ENCODE data around the gene APCDD1. TPM values are rescaled to one million over a fixed set of nuclear protein-coding genes. Genes with fewer than 3 reads are reported as not detected.

Gene APCDD1
- total and polyA plus RNA-seq, 2 donors (not counting 1 experiment from before 2014, with no cell fraction given) = 15.3 to 17.3 TPM

DNA sequence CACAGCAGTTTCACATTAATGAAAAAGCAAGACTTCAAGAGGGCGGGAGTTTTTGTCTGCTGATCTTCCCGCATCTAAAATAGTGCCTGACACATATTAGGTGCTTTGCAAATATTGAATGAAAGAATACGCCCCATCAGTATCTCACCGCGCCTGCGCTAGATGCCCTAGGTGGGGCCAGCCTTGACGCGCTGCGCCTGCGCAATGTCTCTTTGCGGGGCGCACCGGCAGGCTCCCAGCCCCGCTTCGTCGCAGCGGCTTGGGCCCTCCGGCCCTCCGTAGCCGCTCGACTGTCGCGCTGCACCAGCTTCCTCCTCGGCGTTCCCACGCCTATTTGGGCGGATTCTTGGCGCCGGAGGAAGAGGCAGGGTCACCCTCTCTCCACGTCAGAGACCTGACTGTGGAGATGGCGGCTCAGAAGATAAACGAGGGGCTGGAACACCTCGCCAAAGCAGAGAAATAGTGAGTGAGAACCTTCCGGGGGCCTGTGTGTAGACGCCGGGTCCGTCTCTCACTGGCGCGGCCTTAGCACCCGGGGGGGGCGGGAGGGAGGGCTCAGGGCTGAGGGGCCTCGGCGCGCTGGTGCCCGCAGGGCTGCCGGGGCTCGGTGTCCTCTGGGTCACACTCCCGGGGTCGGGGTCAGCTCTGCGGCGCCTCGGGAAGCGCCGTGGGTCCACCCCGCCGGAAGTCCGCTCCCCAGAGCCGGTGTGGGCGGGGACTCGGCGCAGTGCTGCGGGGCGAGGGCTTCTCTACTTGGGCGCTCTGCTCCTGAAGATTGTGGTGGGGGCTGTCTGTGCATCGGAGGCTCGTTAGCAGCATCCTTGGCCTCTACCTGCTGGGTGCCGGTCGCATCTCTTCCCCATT, 71.5 kb downstream of the APCDD1 start, which contains the start of gene NAPG:
Gene NAPG, plus strand, starts transcription at position 331 of the 864 bp plus-strand sequence. Its CDS starts 76 bp downstream, at position 407.
- peak; percentile 93 to 94 for DNase-seq (ENCODE audit: low read depth in 2 of 2)
- Histone ChIP-seq H2AFZ (ENCODE audit: low read length) (peak within 1 kb of the TSS; percentile 73), H4K20me1 (ENCODE audit: control insufficient read depth, extremely low read depth, insufficient read depth, low read length) (no peaks in the 10 kb centered on the region), H3K9me3 (ENCODE audit: control insufficient read depth, insufficient read depth, low read depth, low read length) (no peaks in the 10 kb centered on the region), H3K9ac (ENCODE audit: insufficient read depth, low read length) (peak within 1 kb of the TSS; percentile 87), H3K27me3 (ENCODE audit: control insufficient read depth, insufficient read depth, low read length) (no peaks in the 10 kb centered on the region), H3K79me2 (ENCODE audit: control insufficient read depth, insufficient read depth, low read length) (peaks cover 43% of the 10 kb centered on the region), H3K27ac (ENCODE audit: insufficient read depth, low read length) (peak within 1 kb of the TSS; percentile 91), H3K4me2 (ENCODE audit: extremely low read depth, insufficient read depth, low read length) (peak within 1 kb of the TSS; percentile 98), H3K36me3 (ENCODE audit: control insufficient read depth, insufficient read depth, low read length) (no peaks in the 10 kb centered on the region), H3K4me1 (ENCODE audit: control insufficient read depth, extremely low read depth, insufficient read depth, low read length) (peaks cover 10% of the 10 kb centered on the region), H3K4me3 (replicated peaks in 1 of 4; ENCODE audit: control extremely low read depth in 1 of 4, insufficient read depth in 1 of 4, low read depth in 3 of 4, low read length in 4 of 4) (peak within 1 kb of the TSS; percentile 82 to 99 (median 93))
- no peak for TF ChIP-seq EZH2 (IDR thresholded peaks at IDR 0.05; ENCODE audit: low read length, missing control alignments)
- TF ChIP-seq, protein P1, sequence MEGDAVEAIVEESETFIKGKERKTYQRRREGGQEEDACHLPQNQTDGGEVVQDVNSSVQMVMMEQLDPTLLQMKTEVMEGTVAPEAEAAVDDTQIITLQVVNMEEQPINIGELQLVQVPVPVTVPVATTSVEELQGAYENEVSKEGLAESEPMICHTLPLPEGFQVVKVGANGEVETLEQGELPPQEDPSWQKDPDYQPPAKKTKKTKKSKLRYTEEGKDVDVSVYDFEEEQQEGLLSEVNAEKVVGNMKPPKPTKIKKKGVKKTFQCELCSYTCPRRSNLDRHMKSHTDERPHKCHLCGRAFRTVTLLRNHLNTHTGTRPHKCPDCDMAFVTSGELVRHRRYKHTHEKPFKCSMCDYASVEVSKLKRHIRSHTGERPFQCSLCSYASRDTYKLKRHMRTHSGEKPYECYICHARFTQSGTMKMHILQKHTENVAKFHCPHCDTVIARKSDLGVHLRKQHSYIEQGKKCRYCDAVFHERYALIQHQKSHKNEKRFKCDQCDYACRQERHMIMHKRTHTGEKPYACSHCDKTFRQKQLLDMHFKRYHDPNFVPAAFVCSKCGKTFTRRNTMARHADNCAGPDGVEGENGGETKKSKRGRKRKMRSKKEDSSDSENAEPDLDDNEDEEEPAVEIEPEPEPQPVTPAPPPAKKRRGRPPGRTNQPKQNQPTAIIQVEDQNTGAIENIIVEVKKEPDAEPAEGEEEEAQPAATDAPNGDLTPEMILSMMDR (conservative IDR thresholded peaks at IDR 0.05 in 1 of 2, IDR thresholded peaks at IDR 0.05 in 1 of 2; ENCODE audit: low read depth in 1 of 2, low read length in 2 of 2) = no peak

DNA sequence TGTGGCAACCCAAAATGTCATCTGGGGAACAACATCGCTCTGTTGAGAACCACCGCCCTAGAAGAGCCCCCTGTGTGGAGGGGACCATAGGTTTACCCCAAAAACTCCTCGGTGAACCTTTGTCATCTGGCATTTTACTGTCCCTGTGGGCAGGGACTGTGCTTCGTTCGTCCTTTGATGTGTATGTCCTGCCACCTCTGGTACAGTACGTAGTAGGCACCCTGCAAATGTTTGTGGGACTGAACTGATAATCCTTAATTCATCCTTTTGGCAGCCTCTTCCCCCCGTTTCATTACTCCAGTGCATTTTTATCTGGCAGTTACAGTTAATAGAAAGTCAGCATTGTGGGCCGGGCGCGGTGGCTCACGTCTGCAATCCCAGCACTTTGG, 72.1 kb downstream of the APCDD1 start:
- peak overlapping the region; percentile 91 for H3K27ac ChIP-seq (ENCODE audit: insufficient read depth, low read length)
- H3K4me2 ChIP-seq (ENCODE audit: extremely low read depth, insufficient read depth, low read length) = peak overlapping the region; percentile 98
- peaks cover 10% of the 10 kb centered on the region for H3K4me1 ChIP-seq (ENCODE audit: control insufficient read depth, extremely low read depth, insufficient read depth, low read length)
- no peaks in the 10 kb centered on the region for H3K36me3 ChIP-seq (ENCODE audit: control insufficient read depth, insufficient read depth, low read length)
- peak overlapping the region; percentile 82 to 99 (median 93) for H3K4me3 ChIP-seq (replicated peaks in 1 of 4; ENCODE audit: control extremely low read depth in 1 of 4, insufficient read depth in 1 of 4, low read depth in 3 of 4, low read length in 4 of 4)
- no peaks in the 10 kb centered on the region for H4K20me1 ChIP-seq (ENCODE audit: control insufficient read depth, extremely low read depth, insufficient read depth, low read length)
- no peak for TF ChIP-seq EZH2 (IDR thresholded peaks at IDR 0.05; ENCODE audit: low read length, missing control alignments)
- TF ChIP-seq, protein P1 (conservative IDR thresholded peaks at IDR 0.05 in 1 of 2, IDR thresholded peaks at IDR 0.05 in 1 of 2; ENCODE audit: low read depth in 1 of 2, low read length in 2 of 2) = no peak
- H3K9ac ChIP-seq (ENCODE audit: insufficient read depth, low read length) = peak overlapping the region; percentile 87
- H3K79me2 ChIP-seq (ENCODE audit: control insufficient read depth, insufficient read depth, low read length) = peaks cover 44% of the 10 kb centered on the region
- DNase-seq (ENCODE audit: low read depth in 2 of 2) = peak in 1 of 2 donors; percentile 8
- no peaks in the 10 kb centered on the region for H3K9me3 ChIP-seq (ENCODE audit: control insufficient read depth, insufficient read depth, low read depth, low read length)
- peak overlapping the region; percentile 41 for H2AFZ ChIP-seq (ENCODE audit: low read length)
- no peaks in the 10 kb centered on the region for H3K27me3 ChIP-seq (ENCODE audit: control insufficient read depth, insufficient read depth, low read length)

DNA sequence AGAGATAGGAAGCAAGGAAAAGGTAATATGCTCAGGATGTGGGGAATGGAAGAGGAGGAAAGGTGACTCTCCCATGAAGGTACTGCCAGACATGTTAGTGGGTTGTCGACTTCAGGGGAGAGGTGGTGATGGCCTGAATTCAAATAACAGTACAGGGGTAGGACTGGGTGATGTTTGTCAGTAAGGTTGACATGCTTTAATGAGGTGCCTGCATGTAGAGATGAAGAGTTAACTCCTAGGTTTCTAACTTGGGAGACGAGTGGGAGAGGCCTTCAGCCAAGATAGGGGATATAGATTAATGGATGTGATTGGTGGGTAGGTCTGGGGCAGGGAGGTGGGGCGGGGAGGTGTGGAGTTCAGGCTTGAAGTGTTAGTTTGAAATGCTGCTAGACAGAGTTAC, 74.0 kb downstream of the APCDD1 start:
- DNase-seq (ENCODE audit: low read depth in 2 of 2) = no peak
- Histone ChIP-seq H3K36me3 (ENCODE audit: control insufficient read depth, insufficient read depth, low read length) (no peaks in the 10 kb centered on the region), H3K4me3 (replicated peaks in 1 of 4; ENCODE audit: control extremely low read depth in 1 of 4, insufficient read depth in 1 of 4, low read depth in 3 of 4, low read length in 4 of 4) (no peak overlapping the region), H3K9ac (ENCODE audit: insufficient read depth, low read length) (no peak overlapping the region), H3K9me3 (ENCODE audit: control insufficient read depth, insufficient read depth, low read depth, low read length) (no peaks in the 10 kb centered on the region), H3K4me1 (ENCODE audit: control insufficient read depth, extremely low read depth, insufficient read depth, low read length) (peaks cover 10% of the 10 kb centered on the region), H3K4me2 (ENCODE audit: extremely low read depth, insufficient read depth, low read length) (no peak overlapping the region), H4K20me1 (ENCODE audit: control insufficient read depth, extremely low read depth, insufficient read depth, low read length) (no peaks in the 10 kb centered on the region), H3K27me3 (ENCODE audit: control insufficient read depth, insufficient read depth, low read length) (no peaks in the 10 kb centered on the region), H3K27ac (ENCODE audit: insufficient read depth, low read length) (no peak overlapping the region), H2AFZ (ENCODE audit: low read length) (no peak overlapping the region), H3K79me2 (ENCODE audit: control insufficient read depth, insufficient read depth, low read length) (peaks cover 44% of the 10 kb centered on the region)
- no peak for TF ChIP-seq EZH2 (IDR thresholded peaks at IDR 0.05; ENCODE audit: low read length, missing control alignments)
- TF ChIP-seq, protein P1 (conservative IDR thresholded peaks at IDR 0.05 in 1 of 2, IDR thresholded peaks at IDR 0.05 in 1 of 2; ENCODE audit: low read depth in 1 of 2, low read length in 2 of 2) = no peak
